Heart right ventricle (tissue), 16 donors: Measurements from ENCODE around the gene FAAP20. TPM values are rescaled to one million over a fixed set of nuclear protein-coding genes. Genes with fewer than 3 reads are reported as not detected.
A peak's percentile ranks its signal among the peaks of the same experiment; 100 is the strongest.

ENCODE experiments used
- ATAC-seq, 8 donors: fragments of 200-7000 bp; cut with Tn5 transposase; one replicate each; pipeline ENCODE4 v1.9.1; 2020; ENCODE audit warnings: mild to moderate bottlenecking in 8 of 8, moderate library complexity in 8 of 8, moderate number of reproducible peaks in 1 of 8
- DNase-seq, 2 donors: peaks; one replicate each; pipeline ENCODE4 v3.0.0-alpha.2; 2020
- H3K27ac ChIP-seq, 10 donors: fragments of 200-600 bp; sonication (generic) in 2 of 10; one replicate each; pipeline versions ENCODE4 v1.5.0 to v1.8.0; 2020 to 2022; ENCODE audit warnings: mild to moderate bottlenecking in 3 of 10
- H3K27me3 ChIP-seq, 7 donors: fragments of 200-600 bp; one replicate each; pipeline ENCODE4 v1.8.0; 2021 to 2022; ENCODE audit warnings: mild to moderate bottlenecking in 2 of 7
- H3K36me3 ChIP-seq, 9 donors: fragments of 200-600 bp; sonication (generic) in 1 of 9; one replicate each; pipeline versions ENCODE4 v1.5.0 to v1.8.0; 2020 to 2022; ENCODE audit warnings: mild to moderate bottlenecking in 2 of 9
- H3K4me1 ChIP-seq, 9 donors: fragments of 200-600 bp; sonication (generic) in 1 of 9; one replicate each; pipeline versions ENCODE4 v1.5.0 to v1.8.0; 2020 to 2022; ENCODE audit warnings: mild to moderate bottlenecking in 4 of 9
- H3K4me3 ChIP-seq, 10 donors: fragments of 200-600 bp; sonication (generic) in 2 of 10; one replicate each; pipeline versions ENCODE4 v1.5.0 to v1.8.0; 2020 to 2022; ENCODE audit warnings: mild to moderate bottlenecking in 7 of 10, moderate library complexity in 2 of 10
- H3K9me3 ChIP-seq, 11 donors: fragments of 200-600 bp in 10 of 11; sonication (generic) in 2 of 11; one replicate each; pipeline versions ENCODE4 v1.5.0 to v1.8.0; 2013 to 2022; ENCODE audit warnings: mild to moderate bottlenecking in 2 of 11, control low read depth in 1 of 11, moderate library complexity in 1 of 11
- WGBS, 2 donors: extraction: QIAGEN DNeasy Blood & Tissue Kit; methylation state at CpG; one replicate each; pipeline ENCODE4 v1.1.7; 2013; ENCODE audit warnings: inconsistent platforms in 1 of 2; 5-methylcytosine and 5-hydroxymethylcytosine counted together
- intact Hi-C, 10 donors: fragments of 100-400 bp; cut with DNase I; formaldehyde crosslinking; loops; one replicate each; pipeline versions ENCODE4 v1.11.1 to v1.14.2; 2022
- polyA plus RNA-seq, 2 donors: library from polyadenylated mRNA; stranded (reverse); fragments of 200-250 nt; gene quantifications; one replicate each; pipeline ENCODE4 v1.2.3, GENCODE V29; 2013
- total RNA-seq, 10 donors: library from RNA; stranded (reverse); fragmentation: NEBNext Ultra II Directional in 3 of 10; extraction: Animal tissue kit (Norgen Biotek cat#: 25700) in 3 of 10; gene quantifications; one replicate each; pipeline versions ENCODE4 v1.2.1 to v1.2.4, GENCODE V29; 2021 to 2023
- TF ChIP-seq, protein P1 (sequence below), 9 donors: fragments of 200-600 bp; sonication (generic) in 2 of 9; IDR thresholded peaks; one replicate each; pipeline versions ENCODE4 v1.5.0 to v1.8.0; 2021 to 2022; ENCODE audit warnings: antibody characterized with exemption in 9 of 9, mild to moderate bottlenecking in 5 of 9, moderate library complexity in 1 of 9
- donor health status: Arrhythmogenic right ventricular cardiomyopathy.
- donor health status: ischemic (EF 13 %, LVEDD 7.1; RV severe dilation, severe dysfunction).
- donor health status: healthy with polysubstance abuse.
- donor health status: DM: no; HTN: yes; CAD: no.
- donor health status: DM: no; HTN: no; CAD: no.
- donor health status: ischemic (EF 25% LVEDD 6.9; RV normal size, moderate dysfunction).
- donor health status: ischemic (EF 25% LVEDD 5.7; RV mildly dilated, moderate dysfunction).
- donor health status: healthy.
- donor health status: DM: yes; HTN: yes; CAD: no.
- donor health status: Ischemic cardiomyopathy.
- donor health status: ischemic (EF 35%, LVEDD 5.7; RV mildly dilated, moderate dysfunction).
- donor health status: nonischemic (EF 11% LVEDD 7.7; RV severe dilation, severe dysfunction).
- donor health status: DM: yes; HTN: yes; CAD: no.
- donor health status: PGD.
- donor health status: ischemic (EF 29% LVEDD 5.4; RV normal size, mild dysfunction).
- donor health status: nonischemic (EF 23%, LVEDD 6.1; RV moderate dilation, normal function).

FAAP20 gene
- total and polyA plus RNA-seq, 12 donors = 30.9 to 83.6 (median 38.6) TPM

DNA sequence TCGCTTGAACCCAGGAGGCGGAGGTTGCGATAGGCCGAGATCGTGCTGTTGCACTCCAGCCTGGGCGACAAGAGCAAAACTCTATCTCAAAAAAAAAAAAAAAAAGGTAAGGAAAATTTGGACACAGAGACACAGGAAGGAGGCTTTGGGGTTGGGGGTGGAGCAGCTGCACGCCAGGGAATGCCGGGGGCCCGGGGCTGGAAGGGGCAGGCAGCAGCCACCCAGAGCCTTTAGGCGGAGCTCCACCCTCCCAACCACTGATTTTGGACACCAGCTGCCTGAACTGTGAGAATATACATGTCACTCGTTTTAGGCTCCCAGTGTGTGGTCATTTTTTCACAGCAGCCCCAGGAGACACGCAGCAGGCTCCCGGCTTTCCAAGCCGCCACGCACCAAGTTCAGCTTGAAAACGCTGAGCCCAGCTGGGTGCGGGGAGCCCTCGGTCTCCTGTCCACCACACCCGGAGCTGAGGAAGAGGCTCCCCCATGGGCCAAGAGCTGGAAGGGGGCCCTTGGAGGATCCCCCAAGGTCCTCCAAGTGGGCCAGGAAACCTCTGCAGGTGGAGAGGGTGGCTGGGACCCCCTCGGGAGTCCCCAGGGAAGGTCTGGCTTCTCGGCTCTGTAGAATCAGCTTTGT, 5.9 kb upstream of the FAAP20 start:
- Histone ChIP-seq H3K9me3 (no peaks in the 10 kb centered on the region), H3K4me3 (peak overlapping the region in 4 of 10 donors; percentile 52 to 64 (median 62)), H3K36me3 (no peaks in the 10 kb centered on the region), H3K27me3 (no peaks in the 10 kb centered on the region), H3K4me1 (peaks cover 26 to 58% (median 46%) of the 10 kb centered on the region in 9 donors), H3K27ac (peak overlapping the region in 3 of 10 donors; percentile 85 to 89 (median 86))
- no peak for DNase-seq
- intact Hi-C loops = loop anchor here in 1 of 10 donors (5.0 kb wide), 1 partner anchor 342 kb away; no protein-coding TSS in a partner anchor
- no peak for ATAC-seq
- TF ChIP-seq, protein P1, sequence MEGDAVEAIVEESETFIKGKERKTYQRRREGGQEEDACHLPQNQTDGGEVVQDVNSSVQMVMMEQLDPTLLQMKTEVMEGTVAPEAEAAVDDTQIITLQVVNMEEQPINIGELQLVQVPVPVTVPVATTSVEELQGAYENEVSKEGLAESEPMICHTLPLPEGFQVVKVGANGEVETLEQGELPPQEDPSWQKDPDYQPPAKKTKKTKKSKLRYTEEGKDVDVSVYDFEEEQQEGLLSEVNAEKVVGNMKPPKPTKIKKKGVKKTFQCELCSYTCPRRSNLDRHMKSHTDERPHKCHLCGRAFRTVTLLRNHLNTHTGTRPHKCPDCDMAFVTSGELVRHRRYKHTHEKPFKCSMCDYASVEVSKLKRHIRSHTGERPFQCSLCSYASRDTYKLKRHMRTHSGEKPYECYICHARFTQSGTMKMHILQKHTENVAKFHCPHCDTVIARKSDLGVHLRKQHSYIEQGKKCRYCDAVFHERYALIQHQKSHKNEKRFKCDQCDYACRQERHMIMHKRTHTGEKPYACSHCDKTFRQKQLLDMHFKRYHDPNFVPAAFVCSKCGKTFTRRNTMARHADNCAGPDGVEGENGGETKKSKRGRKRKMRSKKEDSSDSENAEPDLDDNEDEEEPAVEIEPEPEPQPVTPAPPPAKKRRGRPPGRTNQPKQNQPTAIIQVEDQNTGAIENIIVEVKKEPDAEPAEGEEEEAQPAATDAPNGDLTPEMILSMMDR (IDR thresholded peaks at IDR 0.05) = no peak
- 69 to 74% methylated on average over 21 of the region's 21 CpGs for WGBS, 2 donors

DNA sequence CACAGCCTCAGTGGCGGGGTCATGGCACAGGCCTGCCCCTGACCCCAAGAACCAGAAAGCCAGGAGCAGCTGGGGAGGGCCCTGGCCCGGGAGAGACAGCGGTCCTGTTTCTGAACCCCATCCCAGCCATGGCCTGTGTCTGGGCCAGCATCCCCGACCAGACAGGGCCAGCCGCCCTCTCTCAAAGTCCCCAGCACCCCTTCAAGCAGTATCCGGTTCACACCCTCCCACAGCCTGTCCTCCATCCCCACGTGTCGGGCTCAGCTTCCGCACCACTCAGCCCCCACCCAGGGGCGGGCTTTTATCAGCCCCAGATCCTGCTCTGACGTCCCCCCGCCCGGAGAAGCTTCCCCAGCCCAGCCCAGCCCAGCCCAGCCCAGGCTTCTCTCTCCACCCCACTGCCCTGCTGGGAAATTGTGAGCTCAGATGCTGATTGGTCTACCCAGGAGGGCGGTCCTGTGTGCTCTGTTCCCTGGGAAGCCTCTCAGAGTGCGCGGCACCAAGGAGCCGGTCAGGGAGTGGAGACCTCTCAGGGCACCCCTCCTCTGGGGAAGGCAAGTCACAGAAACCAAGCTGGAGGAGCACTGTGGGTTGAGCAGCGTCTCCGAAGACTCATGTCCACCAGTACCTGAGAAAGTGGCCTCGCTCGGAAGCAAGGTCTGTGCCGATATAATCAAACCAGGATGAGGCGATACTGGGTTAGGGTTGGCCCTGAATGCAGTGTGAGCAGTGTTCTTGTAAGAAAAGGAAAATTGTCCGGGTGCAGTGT, 4.7 kb upstream of the FAAP20 start:
- Histone ChIP-seq H3K27me3 (no peaks in the 10 kb centered on the region), H3K9me3 (no peaks in the 10 kb centered on the region), H3K36me3 (no peaks in the 10 kb centered on the region), H3K4me1 (peaks cover 25 to 56% (median 44%) of the 10 kb centered on the region in 9 donors), H3K4me3 (peak overlapping the region; percentile 31 to 64 (median 56)), H3K27ac (peak overlapping the region; percentile 70 to 90 (median 84))
- intact Hi-C loops = loop anchor here (2.0 to 10.0 kb wide), 8 partner anchors 33 to 446 kb away; partner anchors contain the start of gene PANK4 (in 1 of the 10)
- ATAC-seq (peak; percentile 79 to 88 (median 84)), DNase-seq (peak; percentile 90 to 95)
- TF ChIP-seq, protein P1 (IDR thresholded peaks at IDR 0.05) = peak in 1 of 9 donors; percentile 16
- WGBS, 2 donors = 5 to 8% methylated on average over 20 to 24 of the region's 24 CpGs

DNA sequence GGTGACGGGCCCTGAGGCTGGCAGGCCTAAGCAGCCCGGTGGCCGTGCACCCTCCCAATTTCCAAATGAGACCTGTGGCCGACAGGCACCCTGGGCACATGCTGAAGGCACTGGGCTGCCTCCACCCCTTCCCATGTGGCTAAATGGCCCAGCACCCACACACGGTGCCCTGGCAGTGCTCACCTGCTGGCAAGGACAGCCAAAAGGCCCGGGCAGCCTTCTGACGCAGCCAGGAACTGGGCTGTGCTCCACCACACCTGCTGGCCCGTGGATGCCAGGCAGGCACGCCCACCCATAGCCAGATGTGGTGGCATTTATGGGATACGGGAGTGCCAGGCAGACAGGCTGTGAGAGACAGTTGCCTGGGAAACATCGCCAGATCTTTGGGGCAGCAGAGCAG, 4.0 kb upstream of the FAAP20 start:
- 78 to 82% methylated on average over 11 of the region's 11 CpGs for WGBS, 2 donors
- TF ChIP-seq, protein P1 (IDR thresholded peaks at IDR 0.05) = no peak
- H3K4me3 ChIP-seq = peak overlapping the region in 6 of 10 donors; percentile 52 to 64 (median 60)
- H3K36me3 ChIP-seq = no peaks in the 10 kb centered on the region
- ATAC-seq (no peak), DNase-seq (peak in 1 of 2 donors; percentile 31)
- no peaks in the 10 kb centered on the region for H3K9me3 ChIP-seq
- intact Hi-C loops = loop anchor here (1.0 to 10.0 kb wide), 9 partner anchors 34 to 446 kb away; partner anchors contain the start of gene PANK4 (in 1 of the 10)
- H3K27ac ChIP-seq = peak overlapping the region; percentile 70 to 90 (median 84)
- H3K27me3 ChIP-seq = no peaks in the 10 kb centered on the region
- peaks cover 22 to 54% (median 43%) of the 10 kb centered on the region in 9 donors for H3K4me1 ChIP-seq

DNA sequence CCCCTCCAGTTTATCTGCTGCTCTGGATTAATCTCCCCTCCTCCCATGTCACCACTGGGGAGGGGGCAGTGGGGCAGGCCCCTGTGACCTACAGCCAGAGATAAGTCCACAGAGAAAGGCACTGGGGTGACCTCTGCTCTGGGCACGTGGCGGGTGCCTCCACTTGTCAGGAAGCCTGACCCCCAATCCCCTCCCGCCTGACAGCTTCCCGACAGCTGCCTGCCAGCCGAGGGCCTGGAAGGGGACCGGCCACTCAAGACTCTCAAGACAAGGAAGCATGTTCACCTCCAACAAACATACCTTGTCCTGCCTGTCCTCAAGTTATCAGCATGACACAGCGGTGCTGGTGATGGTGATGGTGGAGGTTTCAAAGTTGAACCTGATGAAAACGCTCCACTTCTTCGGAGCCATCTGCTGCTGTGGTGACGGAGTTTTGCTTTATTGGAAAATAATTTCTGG, 3.2 kb upstream of the FAAP20 start:
- 74 to 79% methylated on average over 10 of the region's 10 CpGs for WGBS, 2 donors
- Histone ChIP-seq H3K27ac (peak overlapping the region in 3 of 10 donors; percentile 70 to 88 (median 85)), H3K27me3 (no peaks in the 10 kb centered on the region), H3K4me3 (no peak overlapping the region), H3K4me1 (peaks cover 25 to 55% (median 51%) of the 10 kb centered on the region in 9 donors), H3K9me3 (no peaks in the 10 kb centered on the region), H3K36me3 (no peaks in the 10 kb centered on the region)
- DNase-seq = no peak
- no peak for ATAC-seq
- TF ChIP-seq, protein P1 (IDR thresholded peaks at IDR 0.05) = no peak
- intact Hi-C loops = loop anchor here (1.0 to 10.0 kb wide), 11 partner anchors 35 to 447 kb away; partner anchors contain the start of gene PANK4 (in 1 of the 10)
